Liver (tissue), 3 donors: ENCODE data around the gene DUS1L.

Experiments used
- CTCF ChIP-seq: fragments of 150-350 bp; IDR thresholded peaks from 2 replicates; pipeline ENCODE4 v1.5.1; 2017; ENCODE audit warnings: improper control_type of control experiment, low read depth, low read length; ENCODE audit not compliant: missing input control
- JUND ChIP-seq, 2 donors: IDR thresholded peaks; 2 replicates each; pipeline ENCODE4 v1.6.1; 2016; ENCODE audit warnings: antibody characterized with exemption in 2 of 2
- RXRA ChIP-seq, 2 donors: IDR thresholded peaks; 2 replicates each; pipeline ENCODE4 v1.6.1; 2017 to 2018; ENCODE audit warnings: antibody characterized with exemption in 2 of 2, mild to moderate bottlenecking in 1 of 2
- ZBTB33 ChIP-seq: IDR thresholded peaks from 2 replicates; pipeline ENCODE4 v1.6.1; 2016; ENCODE audit warnings: antibody characterized with exemption
- donor health status: healthy.
- donor health status: healthy.

GRCh38 chr17:82037092-82037888, 28.3 kb downstream of the DUS1L start, which contains the start of gene DCXR:
- TF ChIP-seq CTCF (peak; percentile 68), JUND (IDR thresholded peaks at IDR 0.05) (no peak), RXRA (IDR thresholded peaks at IDR 0.05) (no peak), ZBTB33 (no peak)
